ENCODE results near the gene APBB1IP.
"Not testable (repeated sequence)": the region's sequence is repeated elsewhere in the genome, so short reads cannot be mapped to it uniquely, and the experiment has no call there.

APBB1IP gene

GRCh38 chr10:26464632-26465280 lies 26.6 kb downstream of the APBB1IP start:
- Histone ChIP-seq H3K27ac (no peak overlapping the region), H3K4me3 (no peak overlapping the region), H3K36me3 (no peaks in the 10 kb centered on the region), H3K27me3 (no peaks in the 10 kb centered on the region), H3K9me3 (no peaks in the 10 kb centered on the region), H3K4me1 (no peaks in the 10 kb centered on the region)
- no peak for DNase-seq
- no peak for TF ChIP-seq CTCF (IDR thresholded peaks at IDR 0.05)
- intact Hi-C loops (cut with DNase I; ENCODE audit: low total_unique reads): no loop called here

- intact Hi-C loops (cut with DNase I; ENCODE audit: low total_unique reads); H3K27ac ChIP-seq; H3K36me3 ChIP-seq: not testable (repeated sequence)
Measured at GRCh38 chr10:26466531-26466930, 28.4 kb downstream of the APBB1IP start.

GRCh38 chr10:26467639-26468038 lies 29.5 kb downstream of the APBB1IP start:
- intact Hi-C loops (cut with DNase I; ENCODE audit: low total_unique reads): no loop called here
- Histone ChIP-seq H3K27me3 (no peaks in the 10 kb centered on the region), H3K9me3 (no peaks in the 10 kb centered on the region), H3K4me1 (no peaks in the 10 kb centered on the region), H3K27ac (no peak overlapping the region), H3K4me3 (no peak overlapping the region), H3K36me3 (no peaks in the 10 kb centered on the region)
- DNase-seq: no peak
- no peak for TF ChIP-seq CTCF (IDR thresholded peaks at IDR 0.05)

More at GRCh38 chr10:26466531-26466930, 28.4 kb downstream of the APBB1IP start:
- H3K4me1 ChIP-seq, H3K27me3 ChIP-seq, H3K9me3 ChIP-seq, H3K4me3 ChIP-seq, DNase-seq: not testable (repeated sequence)

- intact Hi-C loops (cut with DNase I; ENCODE audit: low total_unique reads): no loop called here
- H3K9me3 ChIP-seq: no peaks in the 10 kb centered on the region
- no peak for TF ChIP-seq CTCF (IDR thresholded peaks at IDR 0.05)
- no peak overlapping the region for H3K4me3 ChIP-seq
- H3K36me3 ChIP-seq: no peaks in the 10 kb centered on the region
- DNase-seq: no peak
- no peaks in the 10 kb centered on the region for H3K27me3 ChIP-seq
- H3K27ac ChIP-seq: no peak overlapping the region
- H3K4me1 ChIP-seq: no peaks in the 10 kb centered on the region
Measured at GRCh38 chr10:26468291-26468690, 30.1 kb downstream of the APBB1IP start.

- no peaks in the 10 kb centered on the region for H3K27me3 ChIP-seq
- H3K36me3 ChIP-seq: no peaks in the 10 kb centered on the region
- intact Hi-C loops (cut with DNase I; ENCODE audit: low total_unique reads): no loop called here
- no peaks in the 10 kb centered on the region for H3K9me3 ChIP-seq
- H3K27ac ChIP-seq: no peak overlapping the region
- no peak for DNase-seq
- no peaks in the 10 kb centered on the region for H3K4me1 ChIP-seq
- no peak for TF ChIP-seq CTCF (IDR thresholded peaks at IDR 0.05)
- H3K4me3 ChIP-seq: no peak overlapping the region
Measured at GRCh38 chr10:26468700-26469099, 30.6 kb downstream of the APBB1IP start.

GRCh38 chr10:26472492-26472778 lies 34.3 kb downstream of the APBB1IP start:
- no peak for DNase-seq
- intact Hi-C loops (cut with DNase I; ENCODE audit: low total_unique reads): no loop called here
- Histone ChIP-seq H3K27ac (no peak overlapping the region), H3K4me1 (no peaks in the 10 kb centered on the region), H3K4me3 (no peak overlapping the region), H3K36me3 (no peaks in the 10 kb centered on the region), H3K9me3 (no peaks in the 10 kb centered on the region), H3K27me3 (no peaks in the 10 kb centered on the region)
- no peak for TF ChIP-seq CTCF (IDR thresholded peaks at IDR 0.05)
